HG03439 (cell line): Measurements from ENCODE around the gene FAM184A.
"Not testable (repeated sequence)": the region's sequence is repeated elsewhere in the genome, so short reads cannot be mapped to it uniquely, and the experiment has no call there.

Experiments
- ATAC-seq: cut with Tn5 transposase; IDR thresholded peaks from one replicate; pipeline ENCODE4 v1.9.1; 2021; ENCODE audit warnings: mild to moderate bottlenecking, moderate library complexity; ENCODE audit not compliant: unreplicated experiment

The FAM184A gene

GRCh38 chr6:119102901-119103300 is 24.4 kb upstream of the FAM184A start:
- ATAC-seq, result no peak

- ATAC-seq, result no peak
Observed at GRCh38 chr6:119100115-119100514, 21.7 kb upstream of the FAM184A start.

- ATAC-seq, result not testable (repeated sequence)
Observed at GRCh38 chr6:119097815-119098361, 19.4 kb upstream of the FAM184A start.

GRCh38 chr6:119096721-119097565 is 18.5 kb upstream of the FAM184A start:
- ATAC-seq, result no peak

- ATAC-seq, result no peak
Observed at GRCh38 chr6:119090256-119090655, 11.8 kb upstream of the FAM184A start.

GRCh38 chr6:119084784-119085183 is 6.3 kb upstream of the FAM184A start:
- no peak for ATAC-seq

- ATAC-seq, result no peak
Observed at GRCh38 chr6:119083007-119083406, 4.5 kb upstream of the FAM184A start.

GRCh38 chr6:119079283-119079809 is 882 bp upstream of the FAM184A start:
- no peak for ATAC-seq

- ATAC-seq, result peak; percentile 11
Observed at GRCh38 chr6:119077643-119078375, 655 bp downstream of the FAM184A start.

- ATAC-seq, result no peak
Observed at GRCh38 chr6:119077391-119077642, 1.1 kb downstream of the FAM184A start.

- ATAC-seq, result no peak
Observed at GRCh38 chr6:119076576-119077390, 1.7 kb downstream of the FAM184A start.

GRCh38 chr6:119076173-119076572 is 2.3 kb downstream of the FAM184A start:
- ATAC-seq, result no peak

- no peak for ATAC-seq
Observed at GRCh38 chr6:119075200-119075981, 3.1 kb downstream of the FAM184A start.

- no peak for ATAC-seq
Observed at GRCh38 chr6:119073307-119074051, 5.0 kb downstream of the FAM184A start.

- no peak for ATAC-seq
Observed at GRCh38 chr6:119071576-119071975, 6.9 kb downstream of the FAM184A start.

- no peak for ATAC-seq
Observed at GRCh38 chr6:119067091-119067490, 11.4 kb downstream of the FAM184A start.

- no peak for ATAC-seq
Observed at GRCh38 chr6:119066517-119066916, 11.9 kb downstream of the FAM184A start.

GRCh38 chr6:119065955-119066354 is 12.5 kb downstream of the FAM184A start:
- no peak for ATAC-seq

- ATAC-seq, result no peak
Observed at GRCh38 chr6:119065382-119065781, 13.1 kb downstream of the FAM184A start.

GRCh38 chr6:119063491-119063890 is 15.0 kb downstream of the FAM184A start:
- ATAC-seq, result no peak
